ENCODE measurements around the gene GAB3. TPM values are rescaled to one million over a fixed set of nuclear protein-coding genes. Genes with fewer than 3 reads are reported as not detected.

The GAB3 gene
- total and polyA plus RNA-seq, 4 donors = 0.66 to 10.4 (median 1.6) TPM

DNA sequence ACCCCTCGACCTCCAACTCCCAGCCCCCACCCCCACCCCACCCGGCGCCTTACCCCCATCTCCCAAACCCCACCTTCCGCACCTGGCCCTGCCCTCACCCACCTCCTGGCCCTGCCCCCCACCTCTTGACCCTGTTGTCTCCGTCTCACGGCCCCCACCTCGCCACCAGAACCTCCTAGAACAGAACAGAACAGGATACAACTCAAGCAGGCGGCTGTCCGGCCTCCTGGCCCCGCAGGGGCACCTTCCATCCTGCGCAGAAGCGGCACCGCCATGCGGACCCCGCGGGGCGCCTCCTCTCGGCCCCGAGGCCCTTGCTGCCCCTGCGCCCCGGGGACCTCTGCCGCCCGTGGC is 97.9 kb downstream of the GAB3 start:
- peaks cover 0 to 3% (median 0%) of the 10 kb centered on the region in 4 donors for H3K4me1 ChIP-seq (ENCODE audit: control insufficient read depth in 4 of 4, insufficient read depth in 4 of 4, low read length in 3 of 4)
- no peaks in the 10 kb centered on the region for H3K9me3 ChIP-seq (ENCODE audit: control insufficient read depth in 4 of 4, low read length in 3 of 4)
- WGBS = 96% methylated on average over 20 of the region's 23 CpGs
- TF ChIP-seq YY1 (IDR thresholded peaks at IDR 0.05) (no peak), RAD21 (IDR thresholded peaks at IDR 0.05) (no peak), JUND (IDR thresholded peaks at IDR 0.05) (no peak)
- TF ChIP-seq, protein P1, sequence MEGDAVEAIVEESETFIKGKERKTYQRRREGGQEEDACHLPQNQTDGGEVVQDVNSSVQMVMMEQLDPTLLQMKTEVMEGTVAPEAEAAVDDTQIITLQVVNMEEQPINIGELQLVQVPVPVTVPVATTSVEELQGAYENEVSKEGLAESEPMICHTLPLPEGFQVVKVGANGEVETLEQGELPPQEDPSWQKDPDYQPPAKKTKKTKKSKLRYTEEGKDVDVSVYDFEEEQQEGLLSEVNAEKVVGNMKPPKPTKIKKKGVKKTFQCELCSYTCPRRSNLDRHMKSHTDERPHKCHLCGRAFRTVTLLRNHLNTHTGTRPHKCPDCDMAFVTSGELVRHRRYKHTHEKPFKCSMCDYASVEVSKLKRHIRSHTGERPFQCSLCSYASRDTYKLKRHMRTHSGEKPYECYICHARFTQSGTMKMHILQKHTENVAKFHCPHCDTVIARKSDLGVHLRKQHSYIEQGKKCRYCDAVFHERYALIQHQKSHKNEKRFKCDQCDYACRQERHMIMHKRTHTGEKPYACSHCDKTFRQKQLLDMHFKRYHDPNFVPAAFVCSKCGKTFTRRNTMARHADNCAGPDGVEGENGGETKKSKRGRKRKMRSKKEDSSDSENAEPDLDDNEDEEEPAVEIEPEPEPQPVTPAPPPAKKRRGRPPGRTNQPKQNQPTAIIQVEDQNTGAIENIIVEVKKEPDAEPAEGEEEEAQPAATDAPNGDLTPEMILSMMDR (IDR thresholded peaks at IDR 0.05; ENCODE audit: low read depth, low read length, missing input control) = no peak
- H3K4me3 ChIP-seq (ENCODE audit: low read depth in 1 of 3, low read length in 3 of 3) = no peak overlapping the region
- DNase-seq (ENCODE audit: low spot score) = no peak
- H3K27me3 ChIP-seq (ENCODE audit: control insufficient read depth in 4 of 4, insufficient read depth in 4 of 4, low read length in 3 of 4) = no peaks in the 10 kb centered on the region
- H3K27ac ChIP-seq (ENCODE audit: low read depth in 1 of 2, low read length in 2 of 2) = no peak overlapping the region
- no peaks in the 10 kb centered on the region for H3K36me3 ChIP-seq (ENCODE audit: control insufficient read depth in 4 of 4, insufficient read depth in 3 of 4, low read depth in 1 of 4, low read length in 3 of 4)
- H3K9ac ChIP-seq (ENCODE audit: low read depth in 1 of 2, low read length in 2 of 2) = no peak overlapping the region

GRCh38 chrX:154652311-154653047 is 98.4 kb downstream of the GAB3 start:
- no peaks in the 10 kb centered on the region for H3K27me3 ChIP-seq (ENCODE audit: control insufficient read depth in 4 of 4, insufficient read depth in 4 of 4, low read length in 3 of 4)
- no peak overlapping the region for H3K27ac ChIP-seq (ENCODE audit: low read depth in 1 of 2, low read length in 2 of 2)
- 92% methylated on average over 30 of the region's 30 CpGs for WGBS
- no peak overlapping the region for H3K9ac ChIP-seq (ENCODE audit: low read depth in 1 of 2, low read length in 2 of 2)
- peaks cover 0 to 3% (median 0%) of the 10 kb centered on the region in 4 donors for H3K4me1 ChIP-seq (ENCODE audit: control insufficient read depth in 4 of 4, insufficient read depth in 4 of 4, low read length in 3 of 4)
- no peak overlapping the region for H3K4me3 ChIP-seq (ENCODE audit: low read depth in 1 of 3, low read length in 3 of 3)
- no peak for TF ChIP-seq JUND (IDR thresholded peaks at IDR 0.05)
- TF ChIP-seq RAD21 (IDR thresholded peaks at IDR 0.05) = no peak
- TF ChIP-seq HNF4A (conservative IDR thresholded peaks at IDR 0.05) = no peak
- TF ChIP-seq TAF1 (conservative IDR thresholded peaks at IDR 0.05) = no peak
- H3K36me3 ChIP-seq (ENCODE audit: control insufficient read depth in 4 of 4, insufficient read depth in 3 of 4, low read depth in 1 of 4, low read length in 3 of 4) = no peaks in the 10 kb centered on the region
- no peak for DNase-seq (ENCODE audit: low spot score)
- no peaks in the 10 kb centered on the region for H3K9me3 ChIP-seq (ENCODE audit: control insufficient read depth in 4 of 4, low read length in 3 of 4)

DNA sequence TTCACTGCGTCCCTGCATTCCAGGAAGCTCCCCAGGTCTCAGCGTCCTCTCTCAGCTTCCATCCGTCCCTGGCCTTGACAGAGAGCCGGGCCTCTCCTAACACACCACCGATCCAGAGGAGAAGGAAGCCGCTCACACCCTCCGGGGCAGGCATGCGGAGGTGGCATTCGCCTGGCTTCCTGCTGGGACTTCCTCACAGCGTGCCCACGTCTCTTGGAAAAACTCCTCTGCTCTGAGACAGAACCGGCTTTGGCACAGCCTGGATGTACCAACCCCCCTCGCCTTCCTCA is 100.7 kb downstream of the GAB3 start:
- Histone ChIP-seq H3K27ac (ENCODE audit: low read depth in 1 of 2, low read length in 2 of 2) (no peak overlapping the region), H3K27me3 (ENCODE audit: control insufficient read depth in 4 of 4, insufficient read depth in 4 of 4, low read length in 3 of 4) (no peaks in the 10 kb centered on the region), H3K4me1 (ENCODE audit: control insufficient read depth in 4 of 4, insufficient read depth in 4 of 4, low read length in 3 of 4) (peaks cover 0 to 3% (median 0%) of the 10 kb centered on the region in 4 donors), H3K9me3 (ENCODE audit: control insufficient read depth in 4 of 4, low read length in 3 of 4) (no peaks in the 10 kb centered on the region), H3K9ac (ENCODE audit: low read depth in 1 of 2, low read length in 2 of 2) (no peak overlapping the region), H3K4me3 (ENCODE audit: low read depth in 1 of 3, low read length in 3 of 3) (no peak overlapping the region), H3K36me3 (ENCODE audit: control insufficient read depth in 4 of 4, insufficient read depth in 3 of 4, low read depth in 1 of 4, low read length in 3 of 4) (no peaks in the 10 kb centered on the region)
- DNase-seq (ENCODE audit: low spot score) = no peak
- 60% methylated on average over 13 of the region's 13 CpGs for WGBS
- TF ChIP-seq FOXA1 (IDR thresholded peaks at IDR 0.05) (no peak), JUND (IDR thresholded peaks at IDR 0.05) (no peak), NR2F2 (IDR thresholded peaks at IDR 0.05) (no peak), YY1 (IDR thresholded peaks at IDR 0.05) (no peak), ATF3 (IDR thresholded peaks at IDR 0.05) (no peak), HNF4A (conservative IDR thresholded peaks at IDR 0.05) (no peak), SP1 (IDR thresholded peaks at IDR 0.05) (no peak), GABPA (IDR thresholded peaks at IDR 0.05 in 1 of 2, conservative IDR thresholded peaks at IDR 0.05 in 1 of 2) (no peak), RAD21 (IDR thresholded peaks at IDR 0.05) (no peak), EGR1 (IDR thresholded peaks at IDR 0.05; ENCODE audit: low read depth in 2 of 2) (no peak), HNF4G (IDR thresholded peaks at IDR 0.05) (no peak), TAF1 (conservative IDR thresholded peaks at IDR 0.05) (no peak), RXRA (IDR thresholded peaks at IDR 0.05) (no peak)
- TF ChIP-seq, protein P1 (IDR thresholded peaks at IDR 0.05; ENCODE audit: low read depth, low read length, missing input control) = no peak
